ENCODE measurements around the gene BLTP1.

GRCh38 chr4:122122083-122122482, 30.0 kb upstream of the BLTP1 start:
- TF ChIP-seq GATA2 (IDR thresholded peaks at IDR 0.05; ENCODE audit: low read depth, low read length) (no peak), GATA3 (IDR thresholded peaks at IDR 0.05; ENCODE audit: low read depth, low read length) (no peak)

Data from SH-SY5Y (cell line).